ENCODE measurements around the gene ZFAND2B. TPM values are rescaled to one million over a fixed set of nuclear protein-coding genes. Genes with fewer than 3 reads are reported as not detected.

The ZFAND2B gene
- total RNA-seq, 1 donor from 2014 or later: 22.5 TPM

DNA sequence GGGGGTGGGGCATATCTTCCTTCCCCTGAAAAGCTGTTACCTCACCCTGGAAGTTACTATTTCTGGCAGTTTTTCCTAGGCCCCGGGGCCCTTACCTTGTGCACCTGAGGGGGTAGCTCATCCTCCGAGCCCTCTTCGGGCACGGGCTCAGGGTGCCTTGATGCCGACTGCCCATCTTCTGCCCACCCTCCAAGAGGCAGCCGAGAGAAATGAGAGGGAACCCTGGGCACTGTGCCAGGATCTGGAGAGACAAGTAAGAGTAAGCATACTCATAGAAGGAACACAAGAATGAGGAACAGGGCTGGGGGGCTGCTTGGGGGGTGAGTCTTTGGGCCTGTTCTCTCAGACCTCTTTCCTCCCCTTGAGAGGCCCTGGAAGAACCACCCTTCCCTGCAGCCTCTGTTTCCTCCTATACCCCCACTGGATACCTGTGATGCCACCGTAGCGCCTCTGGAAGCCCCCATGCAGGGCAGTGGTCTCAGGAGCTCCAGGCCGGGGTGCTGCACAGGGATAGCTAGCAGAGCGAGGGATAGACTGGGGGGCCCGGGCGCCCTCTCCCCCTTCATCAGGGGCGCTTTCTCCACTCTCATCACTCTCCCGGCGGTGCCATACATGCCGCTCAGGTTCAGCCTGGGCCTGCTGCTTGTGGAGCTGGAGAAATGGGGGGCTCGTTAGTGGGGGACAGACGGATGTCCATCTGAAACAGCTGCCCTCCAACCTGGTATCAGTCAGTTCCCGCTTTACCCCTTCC is 14.2 kb downstream of the ZFAND2B start:
- DNase-seq: no peak

GRCh38 chr2:219221957-219222518 is 15.5 kb downstream of the ZFAND2B start:
- no peak for DNase-seq

GRCh38 chr2:219223831-219224610 is 17.4 kb downstream of the ZFAND2B start:
- no peak for DNase-seq

GRCh38 chr2:219225350-219225749 is 18.8 kb downstream of the ZFAND2B start:
- no peak for DNase-seq

GRCh38 chr2:219228041-219228910 is 21.7 kb downstream of the ZFAND2B start:
- DNase-seq: peak; percentile 21

- DNase-seq: no peak
These were observed 22.3 kb downstream of the ZFAND2B start for GRCh38 chr2:219228911-219229304.

DNA sequence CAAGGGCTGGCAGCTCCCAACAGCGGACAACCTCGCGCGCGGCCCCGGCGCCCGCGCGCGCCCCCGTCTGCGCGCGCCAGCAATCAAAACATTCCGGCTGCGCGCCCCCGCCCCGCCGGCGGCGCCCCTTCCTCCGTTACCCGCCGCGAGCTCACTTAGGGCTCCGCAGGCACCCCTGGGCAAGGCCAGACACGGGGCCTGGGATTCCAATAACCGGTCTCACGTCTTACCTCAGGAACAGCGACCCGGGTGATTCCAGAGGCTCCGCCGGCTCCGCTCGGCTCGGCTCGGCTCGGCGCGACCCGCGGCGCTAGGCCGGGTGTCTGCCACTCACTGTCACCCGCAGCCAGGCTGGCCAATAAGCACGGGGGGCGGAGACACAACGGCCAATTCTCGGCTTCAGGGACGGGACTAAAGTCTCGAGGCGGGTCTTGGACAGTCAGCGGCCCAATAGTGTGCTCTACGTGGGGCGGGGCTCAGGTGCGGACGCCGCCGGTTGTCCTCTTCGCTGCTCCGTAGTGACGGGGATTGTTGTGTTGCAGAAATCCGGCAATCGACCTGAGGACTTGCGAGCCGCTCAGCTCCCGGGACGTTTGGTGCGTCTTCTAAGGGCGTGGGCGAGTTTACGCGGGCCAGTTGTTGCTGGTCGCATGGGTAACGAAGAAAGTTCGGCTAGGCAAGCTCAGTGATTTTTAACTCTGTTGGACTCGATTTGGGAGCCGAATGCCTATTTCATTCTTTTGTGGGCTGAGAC is 22.9 kb downstream of the ZFAND2B start, which contains the start of the genes ANKZF1 and ATG9A:
Gene ANKZF1, plus strand, starts transcription at position 502 of the 754 bp plus-strand sequence. CDS start 452 bp downstream, outside the sequence.
Gene ATG9A, minus strand, starts transcription at position 332 of the 754 bp plus-strand sequence. CDS start 1,612 bp downstream, outside the sequence.
- DNase-seq: peak; percentile 99

DNA sequence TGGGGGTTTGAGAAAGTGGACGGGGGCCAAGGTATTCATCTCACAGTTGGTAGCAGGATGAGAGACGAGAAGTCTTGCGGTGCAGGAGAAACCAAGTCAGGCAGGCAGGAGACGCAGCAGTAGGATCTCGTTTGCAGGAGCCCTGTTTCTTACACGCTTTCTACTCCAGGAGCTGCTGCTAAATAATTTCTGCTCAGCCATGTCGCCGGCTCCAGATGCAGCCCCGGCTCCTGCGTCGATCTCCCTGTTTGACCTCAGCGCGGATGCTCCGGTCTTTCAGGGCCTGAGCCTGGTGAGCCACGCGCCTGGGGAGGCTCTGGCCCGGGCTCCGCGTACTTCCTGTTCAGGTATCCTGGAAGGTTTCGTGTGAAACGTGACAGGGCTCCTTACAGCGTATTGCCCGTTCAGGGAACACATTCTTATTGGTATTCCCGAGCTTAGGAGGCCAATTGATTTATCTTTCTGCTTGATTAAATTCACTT is 23.5 kb downstream of the ZFAND2B start:
- DNase-seq: peak; percentile 67

GRCh38 chr2:219234331-219234730 is 27.7 kb downstream of the ZFAND2B start:
- DNase-seq: no peak

GRCh38 chr2:219243291-219243761 is 36.7 kb downstream of the ZFAND2B start:
- peak; percentile 37 for DNase-seq

- DNase-seq: no peak
These were observed 38.2 kb downstream of the ZFAND2B start for GRCh38 chr2:219244789-219245147.

DNA sequence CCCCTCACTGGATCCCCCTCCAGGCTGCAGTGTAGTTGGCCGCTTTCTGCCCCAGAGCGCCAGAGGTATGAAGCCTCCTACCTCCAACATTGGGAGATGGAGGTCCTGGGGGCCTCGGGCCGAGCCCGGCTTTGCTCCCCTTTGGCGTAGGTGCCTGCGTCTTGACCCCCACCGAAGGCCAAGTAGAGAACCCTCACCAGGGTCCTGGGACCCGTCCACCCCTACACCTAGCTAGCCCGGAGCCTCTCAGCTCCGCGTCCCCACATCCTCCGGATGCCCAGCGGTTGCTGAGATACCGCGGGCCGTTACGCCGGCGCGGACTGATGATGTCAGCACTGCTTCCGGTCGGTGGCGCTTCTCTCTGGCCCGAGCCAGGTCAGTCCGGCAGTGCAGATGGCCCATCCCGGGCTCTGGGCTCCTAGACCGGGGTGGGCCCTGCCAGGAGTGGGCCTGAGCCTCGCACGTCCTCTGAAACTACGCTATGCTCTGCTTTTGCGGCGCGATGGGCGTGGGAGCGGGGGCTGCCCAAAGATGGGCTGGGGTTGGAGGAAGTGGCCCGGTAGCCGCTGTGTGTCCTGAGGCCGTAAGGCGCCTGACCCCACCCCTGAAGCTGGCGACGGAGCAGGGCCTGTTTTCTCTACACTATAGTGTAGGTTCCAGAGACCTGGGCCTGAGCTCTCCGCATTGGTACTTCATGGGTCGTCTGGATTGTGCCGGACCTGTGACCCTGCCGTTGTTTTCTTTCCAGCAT is 38.7 kb downstream of the ZFAND2B start, which contains the start of the genes GLB1L and STK16:
Gene GLB1L, minus strand, starts transcription at position 297 of the 751 bp plus-strand sequence. CDS start 1,871 bp downstream, outside the sequence.
Gene STK16, plus strand, starts transcription at position 332 of the 751 bp plus-strand sequence. CDS start 521 bp downstream, outside the sequence.
- DNase-seq: peak; percentile 97

- no peak for DNase-seq
These were observed 39.3 kb downstream of the ZFAND2B start for GRCh38 chr2:219245899-219246230.

- DNase-seq: no peak
These were observed 40.0 kb downstream of the ZFAND2B start for GRCh38 chr2:219246559-219246958.

DNA sequence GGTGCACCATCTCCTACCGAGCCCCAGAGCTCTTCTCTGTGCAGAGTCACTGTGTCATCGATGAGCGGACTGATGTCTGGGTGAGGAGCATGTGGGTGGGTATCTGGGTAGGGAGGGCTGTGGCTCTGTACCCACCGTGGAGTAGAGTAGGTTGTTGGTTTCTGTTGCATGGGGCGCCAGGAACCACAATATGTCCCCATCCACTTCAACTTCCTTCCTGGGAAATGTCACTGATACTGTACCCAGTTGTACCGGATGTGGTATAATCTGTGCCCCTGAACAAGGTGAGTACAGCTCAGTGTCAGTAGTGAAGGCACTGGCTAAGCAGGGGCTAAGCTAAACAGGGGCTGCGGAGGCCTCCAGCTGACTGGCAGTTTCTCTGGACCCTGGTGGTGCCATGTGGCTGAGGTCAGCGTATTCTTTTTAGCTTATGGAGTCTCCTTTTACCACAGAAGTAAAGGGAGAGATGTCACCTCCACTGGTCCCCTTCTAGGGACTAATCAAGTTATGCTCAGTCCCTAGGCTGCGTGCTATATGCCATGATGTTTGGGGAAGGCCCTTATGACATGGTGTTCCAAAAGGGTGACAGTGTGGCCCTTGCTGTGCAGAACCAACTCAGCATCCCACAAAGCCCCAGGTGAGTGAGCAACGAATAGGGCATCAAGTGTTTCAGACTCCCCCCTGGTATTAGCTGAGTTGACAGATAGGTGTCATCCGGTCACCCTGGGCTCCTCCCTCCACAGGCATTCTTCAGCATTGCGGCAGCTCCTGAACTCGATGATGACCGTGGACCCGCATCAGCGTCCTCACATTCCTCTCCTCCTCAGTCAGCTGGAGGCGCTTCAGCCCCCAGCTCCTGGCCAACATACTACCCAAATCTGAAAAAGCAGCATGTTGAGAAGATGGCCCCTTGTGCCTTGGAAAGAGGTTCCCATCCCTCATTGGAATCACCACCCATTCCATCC is 41.4 kb downstream of the ZFAND2B start:
- no peak for DNase-seq

- DNase-seq: peak; percentile 7
These were observed 42.2 kb downstream of the ZFAND2B start for GRCh38 chr2:219248845-219249202.

GRCh38 chr2:219249203-219249980 is 42.8 kb downstream of the ZFAND2B start:
- DNase-seq: peak; percentile 85

DNA sequence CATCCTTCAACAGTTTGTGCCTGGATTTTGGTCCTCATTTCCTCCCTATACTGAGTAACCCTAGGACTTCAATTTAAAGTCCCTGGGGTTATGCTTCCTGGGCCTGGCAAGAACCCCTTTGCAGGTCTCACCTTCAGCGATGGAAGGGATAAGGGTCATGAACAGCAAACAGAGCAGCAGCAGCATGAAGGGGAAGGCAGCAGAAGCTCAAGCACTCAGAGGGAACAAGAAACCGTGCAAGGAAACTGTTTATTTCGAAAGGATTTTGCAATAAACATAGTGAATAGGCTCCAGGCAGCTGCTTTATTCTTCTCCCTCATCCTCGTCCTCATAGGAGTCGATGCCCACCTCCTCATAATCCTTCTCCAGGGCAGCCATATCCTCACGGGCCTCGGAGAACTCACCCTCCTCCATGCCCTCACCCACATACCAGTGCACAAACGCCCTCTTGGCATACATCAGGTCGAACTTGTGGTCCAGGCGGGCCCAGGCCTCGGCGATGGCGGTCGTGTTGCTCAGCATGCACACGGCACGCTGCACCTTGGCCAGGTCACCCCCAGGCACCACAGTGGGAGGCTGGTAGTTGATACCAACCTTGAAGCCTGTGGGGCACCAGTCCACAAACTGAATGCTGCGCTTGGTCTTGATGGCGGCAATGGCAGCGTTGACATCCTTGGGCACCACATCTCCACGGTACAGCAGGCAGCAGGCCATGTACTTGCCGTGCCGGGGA is 43.6 kb downstream of the ZFAND2B start:
- no peak for DNase-seq
